Esophagus squamous epithelium (tissue), 5 donors: Measurements from ENCODE around the gene TOR4A. TPM values are rescaled to one million over a fixed set of nuclear protein-coding genes. Genes with fewer than 3 reads are reported as not detected.

Source experiments
- DNase-seq: peaks from one replicate; lab custom pipeline; 2025; lab: John Stamatoyannopoulos, UW
- H3K27ac ChIP-seq, 4 donors: fragments of 200-600 bp; sonication (generic); one replicate each; pipeline ENCODE4 v1.5.1; 2016 to 2019; ENCODE audit warnings: mild to moderate bottlenecking in 1 of 4
- H3K27me3 ChIP-seq, 4 donors: fragments of 200-600 bp; sonication (generic); 1 replicate in 3 of 4; 2 replicates in 1 of 4; pipeline versions ENCODE4 v1.5.1 to v1.6.0; 2017 to 2021; ENCODE audit warnings: antibody characterized with exemption in 1 of 4
- H3K36me3 ChIP-seq, 3 donors: fragments of 200-600 bp; sonication (generic); one replicate each; pipeline ENCODE4 v1.5.1; 2016 to 2019
- H3K4me1 ChIP-seq, 3 donors: fragments of 200-600 bp; sonication (generic); one replicate each; pipeline ENCODE4 v1.5.1; 2017 to 2019
- H3K4me3 ChIP-seq, 4 donors: fragments of 200-600 bp; sonication (generic); 1 replicate in 3 of 4; 2 replicates in 1 of 4; pipeline ENCODE4 v1.5.1; 2016 to 2019; ENCODE audit warnings: mild to moderate bottlenecking in 2 of 4, moderate library complexity in 1 of 4
- H3K9me3 ChIP-seq, 3 donors: fragments of 200-600 bp; sonication (generic); one replicate each; pipeline ENCODE4 v1.5.1; 2016 to 2019
- CTCF ChIP-seq, 6 experiments: fragments of 450-650 bp in 4 of 6; fragments of 200-600 bp in 2 of 6; sonication (generic) in 2 of 6; IDR thresholded peaks; one replicate each; pipeline ENCODE4 v1.5.1; 2016 to 2019; ENCODE audit warnings: antibody characterized with exemption in 6 of 6, mild to moderate bottlenecking in 4 of 6, moderate library complexity in 4 of 6
- POLR2A ChIP-seq, 4 donors: fragments of 450-650 bp; IDR thresholded peaks; one replicate each; pipeline ENCODE4 v1.6.1; 2017; ENCODE audit warnings: antibody characterized with exemption in 4 of 4, mild to moderate bottlenecking in 4 of 4, moderate library complexity in 3 of 4
- WGBS, 2 donors: methylation state at CpG; one replicate each; pipeline ENCODE4 v1.1.5; 2018; 5-methylcytosine and 5-hydroxymethylcytosine counted together
- intact Hi-C: fragments of 100-400 bp; cut with DNase I; formaldehyde crosslinking; loops from one replicate; pipeline ENCODE4 v1.15.0; 2022
- total RNA-seq, 4 donors: library from RNA; depleted of rRNA; stranded (reverse); fragments of >200 nt; gene quantifications; one replicate each; pipeline ENCODE4 v1.1.0, GENCODE V29; 2016
- donor health status: DM: yes; HTN: yes; CAD: no.

The TOR4A gene
- total RNA-seq, 4 donors from 2014 or later: 8.8 to 17.5 (median 13.5) TPM

DNA sequence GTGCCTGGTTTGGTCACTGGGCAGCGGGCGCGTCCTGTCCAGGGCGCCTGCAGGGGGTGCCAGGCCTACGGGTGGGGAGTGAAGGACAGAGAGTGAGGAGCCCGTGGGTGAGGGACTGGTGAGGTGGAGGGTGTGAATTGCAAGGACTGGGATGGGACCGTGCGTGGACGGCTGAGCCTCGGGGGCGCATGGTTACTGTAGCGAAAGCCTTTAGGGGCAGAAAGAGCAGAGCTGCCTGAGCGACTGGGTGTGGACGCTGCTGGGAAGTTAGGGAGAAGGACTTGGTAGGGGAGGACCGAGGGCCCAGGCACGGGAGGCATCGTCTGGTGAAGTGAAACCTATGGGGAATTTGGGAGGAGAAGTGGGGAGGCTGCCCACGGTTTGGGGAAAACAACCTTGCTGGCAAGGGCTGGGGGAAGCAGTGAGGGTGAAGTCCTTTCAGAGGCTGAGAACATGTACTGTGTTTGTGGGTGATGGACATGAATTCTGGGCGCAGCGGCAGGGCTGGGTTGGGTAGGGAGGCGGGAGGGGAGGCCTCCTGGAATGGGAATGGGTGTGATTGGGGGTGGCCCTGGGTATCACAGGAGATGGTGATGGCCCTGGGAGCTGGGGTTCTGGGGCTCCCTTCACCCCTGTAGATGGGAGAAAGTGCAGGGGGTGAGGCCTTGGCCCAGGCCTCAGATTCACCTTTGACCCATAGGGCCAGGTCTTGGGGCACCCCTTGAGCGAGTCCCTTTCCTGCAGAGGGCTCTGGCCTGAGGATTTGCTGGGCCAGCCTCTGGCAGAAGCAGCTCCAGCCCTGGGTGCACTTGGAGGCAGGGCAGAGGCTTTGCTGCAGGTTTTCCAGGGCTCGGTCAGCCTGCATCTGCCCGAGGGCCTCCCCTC, 1.7 kb upstream of the TOR4A start:
- H3K4me1 ChIP-seq: peaks cover 39 to 89% (median 45%) of the 10 kb centered on the region in 3 donors
- intact Hi-C loops: no loop called here
- H3K9me3 ChIP-seq: no peaks in the 10 kb centered on the region
- H3K27ac ChIP-seq: peak overlapping the region in 3 of 4 donors; percentile 81 to 87 (median 86)
- H3K4me3 ChIP-seq: no peak overlapping the region
- H3K27me3 ChIP-seq: peaks cover 0 to 38% (median 0%) of the 10 kb centered on the region in 4 donors
- peaks cover 10 to 46% (median 12%) of the 10 kb centered on the region in 3 donors for H3K36me3 ChIP-seq
- no peak for DNase-seq
- WGBS, 2 donors: 74 to 83% methylated on average over 21 of the region's 24 CpGs
- TF ChIP-seq CTCF (IDR thresholded peaks at IDR 0.05): no peak
- TF ChIP-seq POLR2A (IDR thresholded peaks at IDR 0.05): no peak

DNA sequence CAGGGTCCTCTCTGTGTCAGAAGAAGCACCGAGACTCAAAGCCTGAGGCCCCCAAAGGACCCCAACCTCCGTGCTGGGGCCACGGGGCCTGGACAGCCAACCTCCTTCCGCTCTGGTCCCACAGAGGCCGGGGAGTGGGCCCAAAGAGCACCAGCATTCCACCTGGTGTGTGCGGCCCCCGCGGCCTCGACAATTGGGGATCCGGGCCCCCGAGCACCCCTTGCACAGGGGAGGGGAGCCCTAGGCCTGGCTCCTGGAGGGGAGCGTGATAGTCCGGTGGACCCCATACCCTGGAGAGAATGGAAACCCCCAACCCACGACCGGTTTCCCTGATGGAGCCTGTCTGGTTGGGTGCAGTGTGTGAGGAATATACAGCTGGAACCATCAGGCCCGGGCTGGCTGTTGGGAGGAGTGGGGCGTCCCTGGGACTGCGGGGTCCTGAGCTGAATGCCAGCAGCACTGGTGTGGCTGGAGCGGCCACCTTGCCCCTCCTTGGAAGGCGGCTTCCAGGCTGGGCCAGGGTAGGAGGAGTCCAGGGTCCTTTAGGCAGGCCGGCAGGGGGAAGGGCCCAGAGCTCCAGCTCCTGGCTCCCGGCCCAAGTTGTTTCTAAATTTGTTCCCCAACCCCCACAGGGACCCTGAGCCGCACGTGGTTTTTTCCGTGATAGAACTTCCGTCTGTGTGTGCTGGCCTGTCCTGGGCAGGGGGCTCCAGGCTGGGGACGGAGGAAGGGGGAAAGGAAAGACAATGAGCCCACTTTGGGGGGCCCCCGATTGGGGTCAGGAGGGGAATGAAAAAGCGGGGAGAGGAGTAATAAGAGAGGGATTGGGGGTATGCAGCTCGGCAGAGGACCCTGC, 825 bp upstream of the TOR4A start:
- TF ChIP-seq POLR2A (IDR thresholded peaks at IDR 0.05): no peak
- no peak for TF ChIP-seq CTCF (IDR thresholded peaks at IDR 0.05)
- Histone ChIP-seq H3K27ac (peak overlapping the region; percentile 81 to 87 (median 84)), H3K9me3 (no peaks in the 10 kb centered on the region), H3K4me3 (peak overlapping the region in 3 of 4 donors; percentile 54 to 61 (median 58)), H3K27me3 (peaks cover 0 to 47% (median 0%) of the 10 kb centered on the region in 4 donors), H3K36me3 (peaks cover 10 to 44% (median 12%) of the 10 kb centered on the region in 3 donors), H3K4me1 (peaks cover 39 to 89% (median 51%) of the 10 kb centered on the region in 3 donors)
- 15 to 34% methylated on average over 4 to 9 of the region's 30 CpGs for WGBS, 2 donors
- intact Hi-C loops: no loop called here
- DNase-seq: no peak

DNA sequence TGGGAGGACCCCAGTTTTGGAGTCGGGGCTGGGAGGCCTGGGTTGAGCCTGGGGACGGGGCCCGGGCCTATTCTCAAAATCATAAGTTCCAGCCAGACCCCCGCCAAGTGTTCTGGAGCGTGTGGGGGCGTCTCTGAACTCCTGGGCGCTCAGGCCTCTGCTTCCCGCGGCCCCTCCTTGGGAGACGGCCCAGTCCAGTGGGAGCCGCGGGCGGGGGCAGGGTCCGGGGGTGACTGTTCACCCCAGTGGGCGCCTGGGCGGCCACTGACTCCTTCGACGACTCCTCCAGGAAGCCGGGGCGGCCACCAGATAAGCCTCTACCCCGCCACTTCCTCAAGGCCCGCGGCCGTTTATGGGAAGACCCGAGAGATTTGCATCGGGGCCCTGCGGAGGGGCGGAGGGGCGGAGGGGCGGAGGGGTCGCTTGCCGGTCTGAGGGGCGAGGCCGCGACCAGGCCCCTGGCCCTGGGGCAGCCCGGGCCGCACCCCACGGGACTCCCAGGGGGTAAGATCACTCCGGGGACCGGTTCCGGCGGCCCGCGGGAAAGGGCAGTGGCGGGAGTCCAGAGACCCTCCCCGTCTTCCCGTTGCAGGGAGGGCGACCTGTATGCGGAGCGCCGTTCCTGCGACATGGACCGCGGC, 655 bp downstream of the TOR4A start:
- Histone ChIP-seq H3K4me3 (peak overlapping the region; percentile 43 to 61 (median 56)), H3K27me3 (peaks cover 0 to 50% (median 0%) of the 10 kb centered on the region in 4 donors), H3K9me3 (no peaks in the 10 kb centered on the region), H3K36me3 (peaks cover 0 to 41% (median 2%) of the 10 kb centered on the region in 3 donors), H3K4me1 (peaks cover 34 to 75% (median 51%) of the 10 kb centered on the region in 3 donors), H3K27ac (peak overlapping the region; percentile 81 to 87 (median 84))
- intact Hi-C loops: no loop called here
- DNase-seq: no peak
- 37% methylated on average over 8 of the region's 54 CpGs; no CpG with 5 or more reads in 1 of the 2 donors for WGBS, 2 donors
- TF ChIP-seq CTCF (IDR thresholded peaks at IDR 0.05): no peak
- no peak for TF ChIP-seq POLR2A (IDR thresholded peaks at IDR 0.05)

DNA sequence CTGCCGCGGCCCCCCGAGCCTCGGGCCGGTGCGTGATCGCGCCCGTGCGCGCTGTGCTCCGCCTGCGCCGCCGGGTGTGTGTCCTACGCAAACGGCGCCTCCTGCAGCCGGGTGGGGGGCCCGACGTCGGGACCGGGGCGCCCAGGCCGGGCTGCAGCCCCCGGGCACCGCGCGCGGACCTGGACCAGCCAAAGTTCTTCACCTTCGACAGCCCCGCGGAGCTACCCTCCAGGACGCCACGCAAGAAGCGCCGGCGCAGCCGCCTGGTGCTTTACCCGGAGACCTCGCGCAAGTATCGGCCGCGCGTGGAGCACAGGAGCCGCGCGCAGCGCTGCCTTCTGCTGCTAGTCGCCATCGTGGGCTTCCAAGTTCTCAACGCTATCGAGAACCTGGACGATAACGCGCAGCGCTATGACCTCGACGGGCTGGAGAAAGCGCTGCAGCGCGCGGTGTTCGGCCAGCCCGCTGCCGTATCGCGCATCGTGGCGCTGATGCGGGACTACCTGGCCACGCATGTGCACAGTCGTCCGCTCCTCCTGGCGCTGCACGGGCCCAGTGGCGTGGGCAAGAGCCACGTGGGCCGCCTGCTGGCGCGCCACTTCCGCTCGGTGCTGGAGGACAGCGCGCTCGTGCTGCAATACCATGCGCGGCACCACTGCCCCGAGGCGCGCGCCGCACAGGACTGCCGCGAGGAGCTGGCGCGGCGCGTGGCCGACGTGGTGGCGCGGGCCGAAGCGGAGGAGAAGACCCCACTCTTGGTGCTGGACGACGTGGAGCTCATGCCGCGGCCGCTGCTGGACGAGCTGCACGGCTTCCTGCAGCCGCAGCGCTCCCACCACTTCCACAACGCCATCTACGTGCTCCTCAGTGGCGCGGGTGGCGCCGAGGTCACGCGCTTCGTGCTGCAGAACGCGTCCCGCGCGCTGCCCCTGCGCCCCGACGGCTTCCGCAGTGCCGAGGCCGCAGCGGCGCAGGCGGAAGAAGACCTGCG, 1.5 kb downstream of the TOR4A start:
- WGBS, 2 donors: 90 to 96% methylated on average over 6 to 38 of the region's 139 CpGs
- DNase-seq: no peak

More for the DNA sequence above, 1.5 kb downstream of the TOR4A start:
- H3K4me1 ChIP-seq: peaks cover 32 to 67% (median 48%) of the 10 kb centered on the region in 3 donors
- H3K4me3 ChIP-seq: peak overlapping the region; percentile 43 to 61 (median 56)
- H3K9me3 ChIP-seq: no peaks in the 10 kb centered on the region
- peak overlapping the region in 3 of 4 donors; percentile 81 to 87 (median 86) for H3K27ac ChIP-seq
- peaks cover 0 to 50% (median 0%) of the 10 kb centered on the region in 4 donors for H3K27me3 ChIP-seq
- TF ChIP-seq CTCF (IDR thresholded peaks at IDR 0.05): no peak
- TF ChIP-seq POLR2A (IDR thresholded peaks at IDR 0.05): no peak
- intact Hi-C loops: no loop called here
- peaks cover 0 to 43% (median 0%) of the 10 kb centered on the region in 3 donors for H3K36me3 ChIP-seq
